SJSA1 (cell line): ENCODE results near the gene PINK1. TPM values are rescaled to one million over a fixed set of nuclear protein-coding genes. Genes with fewer than 3 reads are reported as not detected.

Source experiments
- total RNA-seq: library from RNA; depleted of rRNA; stranded (reverse); fragments of >200 nt; shearing (Covaris generic); gene quantifications from 2 replicates; pipeline ENCODE4 v1.2.3, GENCODE V29; 2014; rRNA removed

Gene PINK1
- total RNA-seq, 1 experiment from 2014 or later = 55.0 TPM

Other genes with a start within 250 kb of the PINK1 start
- 33.8 and 37.1 TPM in 2 replicates for gene CAMK2N1, start 147.2 kb upstream of the PINK1 start, total RNA-seq
- 25.4 and 42.2 TPM in 2 replicates for gene MUL1, start 125.3 kb upstream of the PINK1 start, total RNA-seq
- gene FAM43B, start 80.9 kb upstream of the PINK1 start, total RNA-seq = not detected in 2 replicates
- gene CDA, start 44.4 kb upstream of the PINK1 start, total RNA-seq = not detected in 2 replicates
- gene DDOST, start 27.9 kb downstream of the PINK1 start, total RNA-seq = 249 and 352 TPM in 2 replicates
- gene KIF17, start 84.5 kb downstream of the PINK1 start, total RNA-seq = 1.9 and 4.0 TPM in 2 replicates
- gene SH2D5, start 99.2 kb downstream of the PINK1 start, total RNA-seq = 0.82 and 5.3 TPM in 2 replicates
- gene HP1BP3, start 153.8 kb downstream of the PINK1 start, total RNA-seq = 160 and 201 TPM in 2 replicates